Uterus (tissue), 2 donors: ENCODE measurements around the gene TMEM185B.

Experiments used
- POLR2A ChIP-seq, 2 donors: fragments of 450-650 bp; IDR thresholded peaks; one replicate each; pipeline ENCODE4 v1.6.1; 2016; ENCODE audit warnings: antibody characterized with exemption in 2 of 2, mild to moderate bottlenecking in 1 of 2, moderate library complexity in 1 of 2
- TF ChIP-seq, protein P1 (sequence below), 4 experiments: fragments of 200-600 bp in 2 of 4; fragments of 450-650 bp in 2 of 4; sonication (generic) in 2 of 4; IDR thresholded peaks; one replicate each; pipeline ENCODE4 v1.5.1; 2016 to 2019; ENCODE audit warnings: antibody characterized with exemption in 4 of 4, mild to moderate bottlenecking in 2 of 4, moderate library complexity in 1 of 4

DNA sequence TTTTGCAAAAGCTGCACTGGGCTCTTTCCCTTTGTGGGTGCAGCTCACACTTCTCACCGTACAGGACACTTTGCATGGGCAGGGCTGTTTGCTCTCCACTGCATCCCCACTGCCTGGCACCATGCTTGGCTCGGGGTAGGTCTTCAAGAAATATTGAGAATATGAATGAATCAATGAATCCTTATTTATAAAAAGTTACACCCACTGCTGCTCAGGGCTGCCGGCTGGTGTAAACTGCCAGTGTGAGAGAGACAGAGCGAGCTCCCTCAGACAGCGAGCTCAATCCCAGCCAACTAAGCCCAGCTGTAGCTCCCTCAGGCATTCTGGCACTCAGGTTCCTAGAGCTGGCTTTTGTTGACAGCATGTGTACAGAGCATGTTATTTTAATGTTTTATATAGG, 3.4 kb downstream of the TMEM185B start:
- no peak for TF ChIP-seq POLR2A (IDR thresholded peaks at IDR 0.05)
- TF ChIP-seq, protein P1, sequence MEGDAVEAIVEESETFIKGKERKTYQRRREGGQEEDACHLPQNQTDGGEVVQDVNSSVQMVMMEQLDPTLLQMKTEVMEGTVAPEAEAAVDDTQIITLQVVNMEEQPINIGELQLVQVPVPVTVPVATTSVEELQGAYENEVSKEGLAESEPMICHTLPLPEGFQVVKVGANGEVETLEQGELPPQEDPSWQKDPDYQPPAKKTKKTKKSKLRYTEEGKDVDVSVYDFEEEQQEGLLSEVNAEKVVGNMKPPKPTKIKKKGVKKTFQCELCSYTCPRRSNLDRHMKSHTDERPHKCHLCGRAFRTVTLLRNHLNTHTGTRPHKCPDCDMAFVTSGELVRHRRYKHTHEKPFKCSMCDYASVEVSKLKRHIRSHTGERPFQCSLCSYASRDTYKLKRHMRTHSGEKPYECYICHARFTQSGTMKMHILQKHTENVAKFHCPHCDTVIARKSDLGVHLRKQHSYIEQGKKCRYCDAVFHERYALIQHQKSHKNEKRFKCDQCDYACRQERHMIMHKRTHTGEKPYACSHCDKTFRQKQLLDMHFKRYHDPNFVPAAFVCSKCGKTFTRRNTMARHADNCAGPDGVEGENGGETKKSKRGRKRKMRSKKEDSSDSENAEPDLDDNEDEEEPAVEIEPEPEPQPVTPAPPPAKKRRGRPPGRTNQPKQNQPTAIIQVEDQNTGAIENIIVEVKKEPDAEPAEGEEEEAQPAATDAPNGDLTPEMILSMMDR (IDR thresholded peaks at IDR 0.05) = no peak
